Astrocyte (in vitro differentiated cells and primary cell): ENCODE results near the gene CRACDL. TPM values are rescaled to one million over a fixed set of nuclear protein-coding genes. Genes with fewer than 3 reads are reported as not detected.

Experiments
- DNase-seq: peaks from one replicate; pipeline ENCODE4 v3.0.0-alpha.2; 2010; ENCODE audit warnings: low read depth
- FAIRE-seq: peaks from 2 replicates; lab custom pipeline; 2011; peaks lifted over from hg19 to GRCh38; lab: Jason Lieb, UNC
- H2AFZ ChIP-seq: 2 replicates; pipeline ENCODE4 v1.6.0; 2012; ENCODE audit warnings: low read depth, low read length, inconsistent platforms
- H3K27ac ChIP-seq: 2 replicates; pipeline ENCODE4 v1.5.1; 2011; ENCODE audit warnings: low read depth, low read length, inconsistent platforms
- H3K27me3 ChIP-seq: 2 replicates; pipeline ENCODE4 v1.6.0; 2011; ENCODE audit warnings: low read length, inconsistent platforms; ENCODE audit not compliant: insufficient read depth
- H3K36me3 ChIP-seq: 2 replicates; pipeline ENCODE4 v1.5.1; 2011; ENCODE audit warnings: low read length, inconsistent platforms; ENCODE audit not compliant: insufficient read depth
- H3K4me1 ChIP-seq: 2 replicates; pipeline ENCODE4 v1.5.1; 2011; ENCODE audit warnings: low read length, inconsistent platforms; ENCODE audit not compliant: insufficient read depth
- H3K4me2 ChIP-seq: 2 replicates; pipeline ENCODE4 v1.6.0; 2012; ENCODE audit warnings: low read length, inconsistent platforms
- H3K4me3 ChIP-seq: 2 replicates; pipeline ENCODE4 v1.5.1; 2011; ENCODE audit warnings: low read depth, mild to moderate bottlenecking, low read length, inconsistent platforms; ENCODE audit not compliant: insufficient read depth
- H3K79me2 ChIP-seq: 2 replicates; pipeline ENCODE4 v1.6.0; 2012; ENCODE audit warnings: mild to moderate bottlenecking, low read length, inconsistent platforms; ENCODE audit not compliant: insufficient read depth
- H3K9ac ChIP-seq: 2 replicates; pipeline ENCODE4 v1.6.0; 2012; ENCODE audit warnings: mild to moderate bottlenecking, low read length, inconsistent platforms
- H3K9me3 ChIP-seq: 2 replicates; pipeline ENCODE4 v1.5.1; 2012; ENCODE audit warnings: low read depth, mild to moderate bottlenecking, low read length, inconsistent platforms; ENCODE audit not compliant: insufficient read depth
- H4K20me1 ChIP-seq: 2 replicates; pipeline ENCODE4 v1.6.0; 2012; ENCODE audit warnings: low read length, inconsistent platforms; ENCODE audit not compliant: insufficient read depth
- H3K27ac Mint-ChIP-seq: one replicate; pipeline ENCODE4 v1.8.0; 2021; ENCODE audit warnings: mild to moderate bottlenecking, mixed read lengths; ENCODE audit not compliant: unreplicated experiment
- H3K27me3 Mint-ChIP-seq: one replicate; pipeline ENCODE4 v1.8.0; 2021; ENCODE audit warnings: low read depth, mixed read lengths; ENCODE audit not compliant: unreplicated experiment
- H3K36me3 Mint-ChIP-seq: one replicate; pipeline ENCODE4 v1.8.0; 2021; ENCODE audit warnings: low read depth, mixed read lengths; ENCODE audit not compliant: unreplicated experiment
- H3K4me1 Mint-ChIP-seq: one replicate; pipeline ENCODE4 v1.8.0; 2021; ENCODE audit warnings: low read depth, mixed read lengths; ENCODE audit not compliant: unreplicated experiment
- H3K4me3 Mint-ChIP-seq: one replicate; pipeline ENCODE4 v1.8.0; 2021; ENCODE audit warnings: mild to moderate bottlenecking, moderate library complexity, mixed read lengths; ENCODE audit not compliant: unreplicated experiment
- H3K9me3 Mint-ChIP-seq: one replicate; pipeline ENCODE4 v1.8.0; 2021; ENCODE audit warnings: mild to moderate bottlenecking, mixed read lengths; ENCODE audit not compliant: unreplicated experiment
- EZH2 ChIP-seq: IDR thresholded peaks from 2 replicates; pipeline ENCODE4 v1.6.1; 2012; ENCODE audit warnings: mild to moderate bottlenecking, low read length, inconsistent platforms; ENCODE audit not compliant: insufficient read depth
- total RNA-seq: library from RNA; stranded (reverse); gene quantifications from 2 replicates; pipeline ENCODE4 v1.2.1, GENCODE V29; 2021
- TF ChIP-seq, protein P1 (sequence below): IDR thresholded peaks from 2 replicates; pipeline ENCODE4 v1.5.1; 2011; ENCODE audit warnings: low read depth, mild to moderate bottlenecking, inconsistent platforms, low read length, moderate library complexity; ENCODE audit not compliant: insufficient read depth

The CRACDL gene
- total RNA-seq, 1 donor from 2014 or later = 1.8 TPM

DNA sequence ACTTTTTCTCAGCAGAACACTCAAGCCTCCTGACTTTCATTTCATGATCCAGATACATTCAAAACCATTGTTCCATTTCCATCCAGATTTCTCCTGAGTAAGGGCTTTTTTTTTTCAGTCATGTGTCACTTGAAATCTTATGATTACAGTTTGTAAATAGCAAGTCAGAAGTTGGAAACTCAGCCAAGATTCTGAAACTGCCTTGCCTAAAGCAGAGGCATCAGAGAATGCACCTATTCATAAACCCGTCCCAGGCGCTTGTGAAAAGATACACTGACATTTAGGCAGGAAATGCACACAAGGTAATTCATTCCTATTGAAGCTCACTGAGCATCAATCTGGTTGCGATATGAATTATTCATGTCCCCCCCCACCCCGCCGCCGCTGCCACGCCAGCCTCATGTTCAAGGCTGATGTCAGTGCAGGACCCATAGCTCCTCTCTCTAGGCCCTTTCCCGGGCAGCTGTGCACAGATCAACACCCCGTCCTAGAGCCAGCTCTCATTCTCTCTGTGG lies 174.7 kb downstream of the CRACDL start:
- Mint-ChIP-seq H3K27me3 (peaks cover 21% of the 10 kb centered on the region), H3K36me3 (no peaks in the 10 kb centered on the region), H3K4me1 (peaks cover 5% of the 10 kb centered on the region), H3K9me3 (no peaks in the 10 kb centered on the region), H3K27ac (no peak overlapping the region), H3K4me3 (no peak overlapping the region)
- Histone ChIP-seq H3K4me2 (no peak overlapping the region), H3K9me3 (no peaks in the 10 kb centered on the region), H3K27me3 (peaks cover 4% of the 10 kb centered on the region), H3K36me3 (no peaks in the 10 kb centered on the region), H2AFZ (no peak overlapping the region), H3K4me3 (no peak overlapping the region), H3K4me1 (peaks cover 6% of the 10 kb centered on the region), H3K27ac (no peak overlapping the region), H3K9ac (no peak overlapping the region), H3K79me2 (no peaks in the 10 kb centered on the region), H4K20me1 (no peaks in the 10 kb centered on the region)
- FAIRE-seq (no peak), DNase-seq (no peak)
- no peak for TF ChIP-seq EZH2
- TF ChIP-seq, protein P1, sequence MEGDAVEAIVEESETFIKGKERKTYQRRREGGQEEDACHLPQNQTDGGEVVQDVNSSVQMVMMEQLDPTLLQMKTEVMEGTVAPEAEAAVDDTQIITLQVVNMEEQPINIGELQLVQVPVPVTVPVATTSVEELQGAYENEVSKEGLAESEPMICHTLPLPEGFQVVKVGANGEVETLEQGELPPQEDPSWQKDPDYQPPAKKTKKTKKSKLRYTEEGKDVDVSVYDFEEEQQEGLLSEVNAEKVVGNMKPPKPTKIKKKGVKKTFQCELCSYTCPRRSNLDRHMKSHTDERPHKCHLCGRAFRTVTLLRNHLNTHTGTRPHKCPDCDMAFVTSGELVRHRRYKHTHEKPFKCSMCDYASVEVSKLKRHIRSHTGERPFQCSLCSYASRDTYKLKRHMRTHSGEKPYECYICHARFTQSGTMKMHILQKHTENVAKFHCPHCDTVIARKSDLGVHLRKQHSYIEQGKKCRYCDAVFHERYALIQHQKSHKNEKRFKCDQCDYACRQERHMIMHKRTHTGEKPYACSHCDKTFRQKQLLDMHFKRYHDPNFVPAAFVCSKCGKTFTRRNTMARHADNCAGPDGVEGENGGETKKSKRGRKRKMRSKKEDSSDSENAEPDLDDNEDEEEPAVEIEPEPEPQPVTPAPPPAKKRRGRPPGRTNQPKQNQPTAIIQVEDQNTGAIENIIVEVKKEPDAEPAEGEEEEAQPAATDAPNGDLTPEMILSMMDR = no peak

DNA sequence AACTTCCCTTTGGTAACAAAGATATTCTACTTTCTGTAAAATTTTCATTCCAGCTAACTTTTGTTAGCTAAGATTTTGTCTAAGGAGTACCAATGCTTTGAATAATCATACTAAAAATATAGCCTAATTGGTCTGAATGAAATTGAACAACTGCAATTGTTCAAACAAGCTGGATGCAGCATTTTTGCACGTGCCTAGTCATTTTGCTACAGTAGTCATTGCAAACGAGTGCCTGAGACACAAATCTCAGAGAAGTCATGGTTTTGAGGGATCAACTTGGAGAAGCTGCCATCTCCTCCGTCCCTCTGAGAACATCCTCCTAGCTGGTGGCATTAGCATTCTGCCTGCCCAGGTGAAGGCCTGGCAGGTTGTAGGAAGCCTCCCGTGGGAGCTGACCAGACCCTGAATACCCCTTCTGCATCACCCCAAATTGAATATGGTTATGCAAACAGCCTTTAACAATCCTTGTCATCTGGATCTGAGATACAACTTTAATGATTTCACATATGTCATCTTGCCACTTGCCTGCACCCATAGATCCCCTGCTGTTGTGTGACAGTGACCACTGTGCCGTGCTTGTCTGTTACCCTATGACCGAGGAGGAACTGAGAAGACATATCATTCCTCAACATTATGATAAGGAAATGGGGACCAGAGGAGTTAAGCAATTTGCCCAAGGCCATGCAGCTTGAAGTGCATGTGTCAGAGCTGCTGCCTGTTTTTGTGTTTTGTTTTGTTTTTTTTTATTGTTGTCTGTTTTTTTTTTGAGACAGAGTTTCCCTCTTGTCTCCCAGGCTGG lies 176.0 kb downstream of the CRACDL start:
- no peaks in the 10 kb centered on the region for H4K20me1 ChIP-seq
- H3K4me3 ChIP-seq = no peak overlapping the region
- no peak for TF ChIP-seq EZH2
- TF ChIP-seq, protein P1 = no peak
- H3K4me1 ChIP-seq = peaks cover 6% of the 10 kb centered on the region
- DNase-seq (no peak), FAIRE-seq (no peak)
- H3K9me3 ChIP-seq = no peaks in the 10 kb centered on the region
- Mint-ChIP-seq H3K4me1 (peaks cover 5% of the 10 kb centered on the region), H3K27ac (no peak overlapping the region), H3K36me3 (no peaks in the 10 kb centered on the region), H3K9me3 (no peaks in the 10 kb centered on the region), H3K4me3 (no peak overlapping the region), H3K27me3 (peaks cover 17% of the 10 kb centered on the region)
- peaks cover 4% of the 10 kb centered on the region for H3K27me3 ChIP-seq
- H2AFZ ChIP-seq = no peak overlapping the region
- H3K36me3 ChIP-seq = no peaks in the 10 kb centered on the region
- no peaks in the 10 kb centered on the region for H3K79me2 ChIP-seq
- no peak overlapping the region for H3K4me2 ChIP-seq
- no peak overlapping the region for H3K9ac ChIP-seq
- no peak overlapping the region for H3K27ac ChIP-seq

DNA sequence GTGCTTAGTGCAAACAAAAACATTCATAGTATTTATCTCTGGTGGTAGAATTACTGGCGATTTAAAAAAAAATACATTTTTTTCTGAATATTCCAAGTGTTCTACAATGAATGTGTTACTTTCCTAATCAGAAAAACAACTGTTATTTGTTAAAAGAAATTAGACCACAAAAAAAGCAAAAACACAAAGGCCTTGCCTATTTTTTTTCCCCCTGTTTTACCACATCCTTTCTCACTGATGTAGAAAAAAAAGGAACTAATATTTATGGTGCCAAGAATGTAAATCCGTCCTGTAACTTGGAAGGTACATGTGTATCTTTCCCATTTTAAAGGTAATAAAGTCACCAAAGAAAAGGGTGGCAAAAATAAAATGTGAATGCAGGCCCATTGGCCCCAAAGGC lies 176.7 kb downstream of the CRACDL start:
- no peaks in the 10 kb centered on the region for H3K9me3 Mint-ChIP-seq
- H4K20me1 ChIP-seq = no peaks in the 10 kb centered on the region
- H3K4me1 ChIP-seq = peaks cover 6% of the 10 kb centered on the region
- peaks cover 5% of the 10 kb centered on the region for H3K4me1 Mint-ChIP-seq
- H2AFZ ChIP-seq = no peak overlapping the region
- TF ChIP-seq EZH2 = no peak
- TF ChIP-seq, protein P1 = no peak
- H3K9ac ChIP-seq = no peak overlapping the region
- H3K27me3 ChIP-seq = peaks cover 6% of the 10 kb centered on the region
- H3K27me3 Mint-ChIP-seq = peaks cover 18% of the 10 kb centered on the region
- DNase-seq = no peak
- no peak overlapping the region for H3K4me3 Mint-ChIP-seq
- H3K36me3 ChIP-seq = no peaks in the 10 kb centered on the region
- no peak overlapping the region for H3K4me2 ChIP-seq
- H3K9me3 ChIP-seq = no peaks in the 10 kb centered on the region
- no peak overlapping the region for H3K27ac ChIP-seq
- no peaks in the 10 kb centered on the region for H3K36me3 Mint-ChIP-seq
- no peak overlapping the region for H3K27ac Mint-ChIP-seq
- no peak overlapping the region for H3K4me3 ChIP-seq
- FAIRE-seq = no peak
- no peaks in the 10 kb centered on the region for H3K79me2 ChIP-seq
